Limb (tissue), 2 donors: ENCODE measurements around the gene TCP1.
"Not testable (repeated sequence)": the region's sequence is repeated elsewhere in the genome, so short reads cannot be mapped to it uniquely, and the experiment has no call there.

ENCODE experiments used
- DNase-seq, 2 donors: peaks; one replicate each; pipeline ENCODE4 v3.0.0-alpha.2; 2016; ENCODE audit errors: extremely low spot score in 2 of 2

TCP1 gene

DNA sequence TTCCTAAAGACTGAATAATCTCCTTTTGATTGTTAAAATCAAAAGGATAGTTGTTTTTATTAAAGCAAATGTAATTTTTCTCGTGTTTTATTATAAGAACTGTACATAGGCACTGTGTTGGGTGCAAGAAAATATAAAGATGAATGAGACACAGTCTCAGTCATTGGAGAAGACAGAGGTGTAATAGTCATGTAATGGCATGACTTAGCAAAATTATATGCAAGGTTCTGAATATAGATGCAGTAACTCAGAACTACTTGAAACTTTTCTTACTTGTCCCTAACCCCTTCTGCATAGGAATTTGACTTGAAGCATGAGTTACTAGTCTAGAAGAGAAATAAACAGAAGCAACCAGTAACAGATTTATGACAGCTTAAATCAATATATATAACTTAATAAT is 47.2 kb downstream of the TCP1 start:
- DNase-seq, result no peak

DNA sequence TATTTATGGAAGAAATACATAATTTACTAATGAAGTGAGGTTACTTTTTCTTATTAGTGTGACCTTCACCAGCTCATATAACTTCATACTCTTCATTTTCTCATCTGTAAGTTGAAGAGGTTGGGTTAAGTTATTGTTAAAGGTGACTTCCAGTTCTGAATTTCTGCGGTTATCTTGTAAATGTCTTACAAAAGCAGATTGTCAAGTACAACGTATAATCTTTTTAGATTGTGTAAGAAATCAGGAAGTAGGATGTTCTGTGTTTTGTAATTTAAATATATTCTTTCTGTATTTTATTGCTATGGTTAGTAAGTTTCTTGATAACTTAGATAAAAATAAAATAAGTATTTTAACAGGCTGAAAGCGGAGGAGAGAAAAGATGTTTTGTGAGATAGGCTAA is 50.1 kb downstream of the TCP1 start:
- no peak for DNase-seq

DNA sequence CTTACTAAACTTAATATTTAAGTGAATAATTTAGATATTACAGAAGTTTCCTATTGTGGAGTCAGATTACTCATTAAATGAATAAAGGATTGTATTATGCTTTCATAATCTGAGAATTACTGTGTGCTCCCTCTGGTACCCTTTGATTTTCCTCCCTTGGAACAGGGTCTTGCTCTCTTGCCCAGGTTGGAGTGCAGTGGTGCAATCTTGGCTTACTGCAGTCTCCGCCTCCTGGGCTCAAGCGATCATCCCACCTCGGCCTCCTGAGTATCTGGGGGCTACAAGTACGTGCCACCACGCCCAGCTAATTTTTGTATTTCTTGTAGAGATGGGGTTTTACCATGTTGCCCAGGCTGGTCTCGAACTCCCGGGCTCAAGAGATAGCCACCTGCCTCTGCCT is 52.5 kb downstream of the TCP1 start:
- DNase-seq, result no peak

DNA sequence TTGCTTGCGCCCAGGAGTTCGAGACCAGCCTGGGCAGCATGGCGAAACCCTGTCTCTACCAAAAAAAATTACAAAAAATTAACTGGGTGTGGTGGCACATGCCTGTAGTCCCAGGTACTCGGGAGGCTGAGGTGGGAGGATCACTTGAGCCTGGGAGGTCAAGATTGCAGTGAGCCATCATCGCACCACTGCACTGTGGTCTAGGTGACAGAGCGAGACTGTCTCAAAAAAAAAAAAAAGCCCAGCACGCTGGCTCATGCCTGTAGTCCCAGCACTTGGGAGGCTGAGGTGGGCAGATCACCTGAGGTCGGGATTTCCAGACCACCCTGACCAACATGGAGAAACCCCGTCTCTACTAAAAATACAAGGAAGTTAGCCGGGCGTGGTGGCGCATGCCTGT is 56.0 kb downstream of the TCP1 start:
- not testable (repeated sequence) for DNase-seq

DNA sequence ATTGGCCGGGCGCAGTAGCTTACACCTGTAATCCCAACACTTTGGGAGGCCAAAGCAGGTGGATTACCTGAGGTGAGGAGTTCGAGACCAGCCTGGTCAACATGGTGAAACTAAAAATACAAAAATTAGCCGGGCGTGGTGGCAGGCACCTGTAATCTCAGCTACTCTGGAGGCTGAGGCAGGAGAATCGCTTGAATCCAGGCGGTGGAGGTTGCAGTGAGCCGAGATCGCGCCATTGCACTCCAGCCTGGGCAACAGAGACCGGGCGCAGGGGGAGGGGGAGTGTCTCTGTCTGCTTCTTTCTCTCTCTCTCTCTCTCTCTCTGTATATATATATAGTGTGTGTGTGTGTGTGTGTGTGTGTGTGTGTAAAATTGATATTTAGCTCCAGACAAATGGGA is 56.9 kb downstream of the TCP1 start:
- DNase-seq, result not testable (repeated sequence)

DNA sequence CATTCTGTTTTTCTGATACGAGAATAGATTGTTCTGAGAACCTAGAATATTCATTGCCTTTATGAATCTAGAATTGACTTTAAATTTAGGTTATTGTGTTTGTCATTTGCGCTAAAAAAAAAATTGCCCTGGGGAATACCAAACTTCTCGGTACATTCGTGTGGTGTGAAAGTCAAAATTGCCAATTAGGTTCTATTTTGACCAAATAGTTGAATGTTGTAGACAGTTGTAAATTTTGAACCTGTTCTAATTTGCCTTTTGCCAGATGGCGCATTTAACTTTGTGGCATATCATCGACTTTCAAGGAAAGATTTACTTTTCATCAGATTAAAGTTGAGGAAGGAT is 59.1 kb downstream of the TCP1 start:
- no peak for DNase-seq

DNA sequence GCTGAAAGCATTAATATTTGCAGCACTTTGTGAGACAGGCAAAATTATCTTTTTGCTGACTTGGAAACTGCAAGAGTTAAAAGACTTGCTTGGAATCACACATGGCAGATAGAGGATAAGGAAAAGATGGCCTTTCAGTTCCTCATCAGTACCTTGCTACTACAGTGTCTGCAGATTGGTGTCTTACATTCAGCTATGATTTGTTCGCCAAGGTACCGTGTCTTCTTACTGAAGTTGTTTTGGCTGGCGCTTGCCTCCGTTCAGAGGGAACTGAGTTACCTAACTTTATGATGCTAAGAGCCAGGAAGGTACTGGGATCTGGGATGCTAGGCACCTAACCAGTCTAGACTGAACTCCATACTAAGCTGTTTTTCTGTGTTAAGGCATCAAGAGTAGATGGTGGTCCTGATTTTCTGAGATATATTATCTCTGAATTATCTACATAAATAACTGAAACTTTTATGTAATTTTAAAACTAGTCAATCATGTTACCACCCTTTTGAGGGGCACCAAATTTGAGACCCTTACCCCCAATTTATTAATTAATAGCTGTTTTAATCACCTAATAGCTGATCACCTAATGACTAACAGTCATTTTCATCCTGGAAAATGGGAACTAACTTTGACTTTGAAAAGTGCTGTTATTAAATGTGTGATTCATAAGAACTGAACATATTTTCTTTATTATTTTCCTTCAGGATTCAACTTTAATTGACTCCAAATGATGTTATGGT is 59.6 kb downstream of the TCP1 start:
- no peak for DNase-seq

DNA sequence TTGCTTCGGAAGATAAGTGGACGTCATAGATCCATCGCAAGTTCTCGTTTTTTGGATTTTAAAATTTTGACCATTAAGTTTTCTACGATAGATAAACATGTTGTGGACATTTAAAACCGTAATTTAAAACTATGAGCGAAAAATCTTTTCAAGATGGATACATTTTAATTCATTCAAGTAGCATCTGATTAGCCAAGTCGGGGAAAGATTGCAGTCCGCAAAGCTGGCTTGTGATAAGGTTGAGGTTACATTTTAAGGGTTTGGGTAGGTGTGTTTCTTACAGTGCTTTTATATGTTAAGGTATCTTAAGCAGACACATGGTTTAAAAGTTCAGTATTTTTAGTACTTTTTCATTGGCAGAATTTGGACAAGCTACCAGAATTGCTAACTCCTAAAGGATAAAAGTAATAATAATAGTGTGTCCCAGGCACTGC is 60.9 kb downstream of the TCP1 start:
- DNase-seq, result no peak
